GM19351 (cell line): ENCODE measurements around the gene BMP10.

ENCODE experiments used
- ATAC-seq: cut with Tn5 transposase; IDR thresholded peaks from one replicate; pipeline ENCODE4 v1.9.1; 2021; ENCODE audit warnings: mild to moderate bottlenecking, moderate library complexity; ENCODE audit not compliant: unreplicated experiment

BMP10 gene

GRCh38 chr2:68827666-68828065 is 43.5 kb downstream of the BMP10 start:
- no peak for ATAC-seq

- ATAC-seq, result no peak
Measured at GRCh38 chr2:68825866-68826265, 45.3 kb downstream of the BMP10 start.

GRCh38 chr2:68824831-68825230 is 46.4 kb downstream of the BMP10 start:
- ATAC-seq, result no peak

GRCh38 chr2:68822207-68822872 is 48.9 kb downstream of the BMP10 start:
- ATAC-seq, result no peak

- ATAC-seq, result no peak
Measured at GRCh38 chr2:68819556-68819955, 51.6 kb downstream of the BMP10 start.

- no peak for ATAC-seq
Measured at GRCh38 chr2:68817306-68817705, 53.9 kb downstream of the BMP10 start.
